Neural crest cell (in vitro differentiated cells): Measurements from ENCODE around the gene IFFO2. TPM values are rescaled to one million over a fixed set of nuclear protein-coding genes. Genes with fewer than 3 reads are reported as not detected.
"Not testable (repeated sequence)": the region's sequence is repeated elsewhere in the genome, so short reads cannot be mapped to it uniquely, and the experiment has no call there.

ENCODE experiments used
- DNase-seq: peaks from one replicate; pipeline ENCODE4 v3.0.0; 2021; ENCODE audit warnings: low read depth, mixed read lengths, low spot score
- H3K27ac Mint-ChIP-seq: one replicate; pipeline ENCODE4 v1.8.0; 2021; ENCODE audit warnings: mild to moderate bottlenecking, mixed read lengths; ENCODE audit not compliant: unreplicated experiment
- H3K27me3 Mint-ChIP-seq: 2 replicates; pipeline ENCODE4 v1.8.0; 2021; ENCODE audit warnings: low read depth, mild to moderate bottlenecking, mixed read lengths
- H3K36me3 Mint-ChIP-seq: 2 replicates; pipeline ENCODE4 v1.8.0; 2021; ENCODE audit warnings: low read depth, mild to moderate bottlenecking, mixed read lengths
- H3K4me1 Mint-ChIP-seq: 2 replicates; pipeline ENCODE4 v1.8.0; 2021; ENCODE audit warnings: mixed read lengths
- H3K4me3 Mint-ChIP-seq: one replicate; pipeline ENCODE4 v1.8.0; 2021; ENCODE audit warnings: mild to moderate bottlenecking, mixed read lengths
- H3K9me3 Mint-ChIP-seq: 2 replicates; pipeline ENCODE4 v1.8.0; 2021; ENCODE audit warnings: mixed read lengths
- CTCF ChIP-seq: fragments of 200-600 bp; sonication (generic); conservative IDR thresholded peaks from 2 replicates; pipeline ENCODE4 v1.5.0; 2021; ENCODE audit warnings: antibody characterized with exemption, mild to moderate bottlenecking
- total RNA-seq: library from RNA; stranded (reverse); gene quantifications from 2 replicates; pipeline ENCODE4 v1.2.1, GENCODE V29; 2021

IFFO2 gene
- total RNA-seq, 1 donor from 2014 or later = 9.9 TPM

GRCh38 chr1:18870957-18871356 lies 85.5 kb downstream of the IFFO2 start:
- no peak for TF ChIP-seq CTCF
- Mint-ChIP-seq H3K27ac (no peak overlapping the region), H3K4me3 (no peak overlapping the region), H3K27me3 (no peaks in the 10 kb centered on the region), H3K9me3 (no peaks in the 10 kb centered on the region), H3K36me3 (no peaks in the 10 kb centered on the region), H3K4me1 (no peaks in the 10 kb centered on the region)
- DNase-seq = no peak

GRCh38 chr1:18870595-18870865 lies 85.9 kb downstream of the IFFO2 start:
- H3K27me3 Mint-ChIP-seq, H3K27ac Mint-ChIP-seq: not testable (repeated sequence)

GRCh38 chr1:18869847-18870594 lies 86.5 kb downstream of the IFFO2 start:
- Mint-ChIP-seq H3K27ac (no peak overlapping the region), H3K9me3 (no peaks in the 10 kb centered on the region), H3K36me3 (no peaks in the 10 kb centered on the region), H3K4me1 (no peaks in the 10 kb centered on the region), H3K27me3 (no peaks in the 10 kb centered on the region), H3K4me3 (no peak overlapping the region)
- no peak for DNase-seq
- TF ChIP-seq CTCF = no peak

More at GRCh38 chr1:18870595-18870865, 85.9 kb downstream of the IFFO2 start:
- H3K4me1 Mint-ChIP-seq, H3K36me3 Mint-ChIP-seq, H3K4me3 Mint-ChIP-seq, H3K9me3 Mint-ChIP-seq, DNase-seq: not testable (repeated sequence)

GRCh38 chr1:18868801-18869424 lies 87.6 kb downstream of the IFFO2 start:
- no peaks in the 10 kb centered on the region for H3K4me1 Mint-ChIP-seq
- H3K27me3 Mint-ChIP-seq = no peaks in the 10 kb centered on the region
- no peak overlapping the region for H3K27ac Mint-ChIP-seq
- DNase-seq = no peak
- TF ChIP-seq CTCF = no peak
- H3K9me3 Mint-ChIP-seq = no peaks in the 10 kb centered on the region
- H3K36me3 Mint-ChIP-seq = no peaks in the 10 kb centered on the region
- no peak overlapping the region for H3K4me3 Mint-ChIP-seq

- H3K4me3 Mint-ChIP-seq = no peak overlapping the region
- no peaks in the 10 kb centered on the region for H3K27me3 Mint-ChIP-seq
- DNase-seq = no peak
- H3K27ac Mint-ChIP-seq = no peak overlapping the region
- H3K36me3 Mint-ChIP-seq = no peaks in the 10 kb centered on the region
- no peaks in the 10 kb centered on the region for H3K4me1 Mint-ChIP-seq
- no peaks in the 10 kb centered on the region for H3K9me3 Mint-ChIP-seq
- no peak for TF ChIP-seq CTCF
Observed at GRCh38 chr1:18868354-18868753, 88.1 kb downstream of the IFFO2 start.

- no peak for DNase-seq
- no peaks in the 10 kb centered on the region for H3K4me1 Mint-ChIP-seq
- H3K4me3 Mint-ChIP-seq = no peak overlapping the region
- no peaks in the 10 kb centered on the region for H3K9me3 Mint-ChIP-seq
- TF ChIP-seq CTCF = no peak
- H3K36me3 Mint-ChIP-seq = no peaks in the 10 kb centered on the region
- no peak overlapping the region for H3K27ac Mint-ChIP-seq
- H3K27me3 Mint-ChIP-seq = no peaks in the 10 kb centered on the region
Observed at GRCh38 chr1:18866846-18867245, 89.6 kb downstream of the IFFO2 start.
